ENCODE data around the gene PLEKHJ1.

DNA sequence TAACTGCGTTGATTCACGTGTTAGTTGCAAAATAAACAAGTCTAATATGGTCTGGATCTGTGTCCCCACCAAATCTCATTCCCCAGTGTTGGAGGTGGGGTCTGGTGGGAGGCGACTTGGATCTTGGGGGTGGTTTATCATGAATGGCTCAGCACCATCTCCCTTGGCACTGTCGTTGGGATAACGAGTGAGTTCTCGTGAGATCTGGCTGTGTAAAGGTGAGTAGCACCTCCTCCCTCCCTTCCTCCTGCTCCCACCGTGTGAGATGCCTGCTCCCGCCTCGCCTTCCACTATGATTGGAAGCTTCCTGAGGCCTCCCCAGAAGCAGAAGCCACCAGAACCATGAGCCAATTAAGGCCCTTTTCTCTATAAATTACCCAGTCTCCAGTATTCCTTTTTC lies 41.0 kb upstream of the PLEKHJ1 start:
- TF ChIP-seq, protein P1, sequence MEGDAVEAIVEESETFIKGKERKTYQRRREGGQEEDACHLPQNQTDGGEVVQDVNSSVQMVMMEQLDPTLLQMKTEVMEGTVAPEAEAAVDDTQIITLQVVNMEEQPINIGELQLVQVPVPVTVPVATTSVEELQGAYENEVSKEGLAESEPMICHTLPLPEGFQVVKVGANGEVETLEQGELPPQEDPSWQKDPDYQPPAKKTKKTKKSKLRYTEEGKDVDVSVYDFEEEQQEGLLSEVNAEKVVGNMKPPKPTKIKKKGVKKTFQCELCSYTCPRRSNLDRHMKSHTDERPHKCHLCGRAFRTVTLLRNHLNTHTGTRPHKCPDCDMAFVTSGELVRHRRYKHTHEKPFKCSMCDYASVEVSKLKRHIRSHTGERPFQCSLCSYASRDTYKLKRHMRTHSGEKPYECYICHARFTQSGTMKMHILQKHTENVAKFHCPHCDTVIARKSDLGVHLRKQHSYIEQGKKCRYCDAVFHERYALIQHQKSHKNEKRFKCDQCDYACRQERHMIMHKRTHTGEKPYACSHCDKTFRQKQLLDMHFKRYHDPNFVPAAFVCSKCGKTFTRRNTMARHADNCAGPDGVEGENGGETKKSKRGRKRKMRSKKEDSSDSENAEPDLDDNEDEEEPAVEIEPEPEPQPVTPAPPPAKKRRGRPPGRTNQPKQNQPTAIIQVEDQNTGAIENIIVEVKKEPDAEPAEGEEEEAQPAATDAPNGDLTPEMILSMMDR (IDR thresholded peaks at IDR 0.05; ENCODE audit: low read depth, low read length, missing input control): no peak
- TF ChIP-seq YY1 (IDR thresholded peaks at IDR 0.05) (no peak), JUND (IDR thresholded peaks at IDR 0.05) (no peak), RAD21 (IDR thresholded peaks at IDR 0.05) (no peak), FOXA2 (IDR thresholded peaks at IDR 0.05) (no peak), SP1 (IDR thresholded peaks at IDR 0.05) (no peak), GABPA (IDR thresholded peaks at IDR 0.05 in 1 of 2, conservative IDR thresholded peaks at IDR 0.05 in 1 of 2) (no peak)
- TF ChIP-seq, protein P2, sequence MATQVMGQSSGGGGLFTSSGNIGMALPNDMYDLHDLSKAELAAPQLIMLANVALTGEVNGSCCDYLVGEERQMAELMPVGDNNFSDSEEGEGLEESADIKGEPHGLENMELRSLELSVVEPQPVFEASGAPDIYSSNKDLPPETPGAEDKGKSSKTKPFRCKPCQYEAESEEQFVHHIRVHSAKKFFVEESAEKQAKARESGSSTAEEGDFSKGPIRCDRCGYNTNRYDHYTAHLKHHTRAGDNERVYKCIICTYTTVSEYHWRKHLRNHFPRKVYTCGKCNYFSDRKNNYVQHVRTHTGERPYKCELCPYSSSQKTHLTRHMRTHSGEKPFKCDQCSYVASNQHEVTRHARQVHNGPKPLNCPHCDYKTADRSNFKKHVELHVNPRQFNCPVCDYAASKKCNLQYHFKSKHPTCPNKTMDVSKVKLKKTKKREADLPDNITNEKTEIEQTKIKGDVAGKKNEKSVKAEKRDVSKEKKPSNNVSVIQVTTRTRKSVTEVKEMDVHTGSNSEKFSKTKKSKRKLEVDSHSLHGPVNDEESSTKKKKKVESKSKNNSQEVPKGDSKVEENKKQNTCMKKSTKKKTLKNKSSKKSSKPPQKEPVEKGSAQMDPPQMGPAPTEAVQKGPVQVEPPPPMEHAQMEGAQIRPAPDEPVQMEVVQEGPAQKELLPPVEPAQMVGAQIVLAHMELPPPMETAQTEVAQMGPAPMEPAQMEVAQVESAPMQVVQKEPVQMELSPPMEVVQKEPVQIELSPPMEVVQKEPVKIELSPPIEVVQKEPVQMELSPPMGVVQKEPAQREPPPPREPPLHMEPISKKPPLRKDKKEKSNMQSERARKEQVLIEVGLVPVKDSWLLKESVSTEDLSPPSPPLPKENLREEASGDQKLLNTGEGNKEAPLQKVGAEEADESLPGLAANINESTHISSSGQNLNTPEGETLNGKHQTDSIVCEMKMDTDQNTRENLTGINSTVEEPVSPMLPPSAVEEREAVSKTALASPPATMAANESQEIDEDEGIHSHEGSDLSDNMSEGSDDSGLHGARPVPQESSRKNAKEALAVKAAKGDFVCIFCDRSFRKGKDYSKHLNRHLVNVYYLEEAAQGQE (IDR thresholded peaks at IDR 0.05): no peak
- TF ChIP-seq, protein P3, sequence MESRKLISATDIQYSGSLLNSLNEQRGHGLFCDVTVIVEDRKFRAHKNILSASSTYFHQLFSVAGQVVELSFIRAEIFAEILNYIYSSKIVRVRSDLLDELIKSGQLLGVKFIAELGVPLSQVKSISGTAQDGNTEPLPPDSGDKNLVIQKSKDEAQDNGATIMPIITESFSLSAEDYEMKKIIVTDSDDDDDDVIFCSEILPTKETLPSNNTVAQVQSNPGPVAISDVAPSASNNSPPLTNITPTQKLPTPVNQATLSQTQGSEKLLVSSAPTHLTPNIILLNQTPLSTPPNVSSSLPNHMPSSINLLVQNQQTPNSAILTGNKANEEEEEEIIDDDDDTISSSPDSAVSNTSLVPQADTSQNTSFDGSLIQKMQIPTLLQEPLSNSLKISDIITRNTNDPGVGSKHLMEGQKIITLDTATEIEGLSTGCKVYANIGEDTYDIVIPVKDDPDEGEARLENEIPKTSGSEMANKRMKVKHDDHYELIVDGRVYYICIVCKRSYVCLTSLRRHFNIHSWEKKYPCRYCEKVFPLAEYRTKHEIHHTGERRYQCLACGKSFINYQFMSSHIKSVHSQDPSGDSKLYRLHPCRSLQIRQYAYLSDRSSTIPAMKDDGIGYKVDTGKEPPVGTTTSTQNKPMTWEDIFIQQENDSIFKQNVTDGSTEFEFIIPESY (IDR thresholded peaks at IDR 0.05): no peak
- TF ChIP-seq, protein P4, sequence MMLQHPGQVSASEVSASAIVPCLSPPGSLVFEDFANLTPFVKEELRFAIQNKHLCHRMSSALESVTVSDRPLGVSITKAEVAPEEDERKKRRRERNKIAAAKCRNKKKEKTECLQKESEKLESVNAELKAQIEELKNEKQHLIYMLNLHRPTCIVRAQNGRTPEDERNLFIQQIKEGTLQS (IDR thresholded peaks at IDR 0.05): no peak
- TF ChIP-seq, protein P5, sequence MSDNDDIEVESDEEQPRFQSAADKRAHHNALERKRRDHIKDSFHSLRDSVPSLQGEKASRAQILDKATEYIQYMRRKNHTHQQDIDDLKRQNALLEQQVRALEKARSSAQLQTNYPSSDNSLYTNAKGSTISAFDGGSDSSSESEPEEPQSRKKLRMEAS (IDR thresholded peaks at IDR 0.05): no peak
